ENCODE measurements around the gene LDAH. TPM values are rescaled to one million over a fixed set of nuclear protein-coding genes. Genes with fewer than 3 reads are reported as not detected.

LDAH gene
- total RNA-seq, 1 donor, result 17.4 TPM

GRCh38 chr2:20673686-20674308 lies 149.1 kb downstream of the LDAH start:
- H3K36me3 ChIP-seq (ENCODE audit: insufficient read depth, low read length), result no peaks in the 10 kb centered on the region
- H3K27ac ChIP-seq (ENCODE audit: low read depth, low read length), result no peak overlapping the region
- no peaks in the 10 kb centered on the region for H4K20me1 ChIP-seq (ENCODE audit: insufficient read depth, low read length)
- no peak overlapping the region for H3K4me3 ChIP-seq (ENCODE audit: insufficient read depth, low read length)
- H3K9me3 ChIP-seq (ENCODE audit: low read depth, low read length), result no peaks in the 10 kb centered on the region
- no peaks in the 10 kb centered on the region for H3K79me2 ChIP-seq (ENCODE audit: insufficient read depth, low read length)
- peaks cover 11% of the 10 kb centered on the region for H3K4me1 ChIP-seq (ENCODE audit: insufficient read depth, low read length)
- TF ChIP-seq CTCF (IDR thresholded peaks at IDR 0.05; ENCODE audit: extremely low read depth, low read depth, low read length), result no peak
- peak; percentile 71 for DNase-seq (ENCODE audit: insufficient read length, low spot score, missing footprints)
- H3K4me2 ChIP-seq (ENCODE audit: insufficient read depth, low read length), result no peak overlapping the region
- H2AFZ ChIP-seq (ENCODE audit: low read length), result no peak overlapping the region
- H3K27me3 ChIP-seq (ENCODE audit: insufficient read depth, low read length), result peaks cover 52% of the 10 kb centered on the region

GRCh38 chr2:20672201-20672951 lies 150.5 kb downstream of the LDAH start:
- Histone ChIP-seq H3K9me3 (ENCODE audit: low read depth, low read length) (no peaks in the 10 kb centered on the region), H3K4me2 (ENCODE audit: insufficient read depth, low read length) (no peak overlapping the region), H3K27me3 (ENCODE audit: insufficient read depth, low read length) (peaks cover 66% of the 10 kb centered on the region), H3K36me3 (ENCODE audit: insufficient read depth, low read length) (no peaks in the 10 kb centered on the region), H3K4me3 (ENCODE audit: insufficient read depth, low read length) (no peak overlapping the region), H3K79me2 (ENCODE audit: insufficient read depth, low read length) (no peaks in the 10 kb centered on the region), H4K20me1 (ENCODE audit: insufficient read depth, low read length) (no peaks in the 10 kb centered on the region), H3K27ac (ENCODE audit: low read depth, low read length) (no peak overlapping the region), H3K4me1 (ENCODE audit: insufficient read depth, low read length) (peaks cover 11% of the 10 kb centered on the region), H2AFZ (ENCODE audit: low read length) (no peak overlapping the region)
- TF ChIP-seq CTCF (IDR thresholded peaks at IDR 0.05; ENCODE audit: extremely low read depth, low read depth, low read length), result no peak
- peak; percentile 76 for DNase-seq (ENCODE audit: insufficient read length, low spot score, missing footprints)

GRCh38 chr2:20671736-20672080 lies 151.2 kb downstream of the LDAH start:
- peak; percentile 62 for DNase-seq (ENCODE audit: insufficient read length, low spot score, missing footprints)
- Histone ChIP-seq H3K27ac (ENCODE audit: low read depth, low read length) (no peak overlapping the region), H3K4me1 (ENCODE audit: insufficient read depth, low read length) (peaks cover 11% of the 10 kb centered on the region), H4K20me1 (ENCODE audit: insufficient read depth, low read length) (no peaks in the 10 kb centered on the region), H3K36me3 (ENCODE audit: insufficient read depth, low read length) (no peaks in the 10 kb centered on the region), H3K4me2 (ENCODE audit: insufficient read depth, low read length) (no peak overlapping the region), H3K4me3 (ENCODE audit: insufficient read depth, low read length) (no peak overlapping the region), H3K27me3 (ENCODE audit: insufficient read depth, low read length) (peaks cover 68% of the 10 kb centered on the region), H3K9me3 (ENCODE audit: low read depth, low read length) (no peaks in the 10 kb centered on the region), H2AFZ (ENCODE audit: low read length) (no peak overlapping the region), H3K79me2 (ENCODE audit: insufficient read depth, low read length) (no peaks in the 10 kb centered on the region)
- no peak for TF ChIP-seq CTCF (IDR thresholded peaks at IDR 0.05; ENCODE audit: extremely low read depth, low read depth, low read length)

- H3K9me3 ChIP-seq (ENCODE audit: low read depth, low read length), result no peaks in the 10 kb centered on the region
- H3K4me2 ChIP-seq (ENCODE audit: insufficient read depth, low read length), result no peak overlapping the region
- H3K4me1 ChIP-seq (ENCODE audit: insufficient read depth, low read length), result peaks cover 11% of the 10 kb centered on the region
- TF ChIP-seq CTCF (IDR thresholded peaks at IDR 0.05; ENCODE audit: extremely low read depth, low read depth, low read length), result no peak
- H3K27ac ChIP-seq (ENCODE audit: low read depth, low read length), result no peak overlapping the region
- no peaks in the 10 kb centered on the region for H3K36me3 ChIP-seq (ENCODE audit: insufficient read depth, low read length)
- no peak overlapping the region for H2AFZ ChIP-seq (ENCODE audit: low read length)
- H3K79me2 ChIP-seq (ENCODE audit: insufficient read depth, low read length), result no peaks in the 10 kb centered on the region
- H3K27me3 ChIP-seq (ENCODE audit: insufficient read depth, low read length), result peaks cover 74% of the 10 kb centered on the region
- no peak overlapping the region for H3K4me3 ChIP-seq (ENCODE audit: insufficient read depth, low read length)
- no peaks in the 10 kb centered on the region for H4K20me1 ChIP-seq (ENCODE audit: insufficient read depth, low read length)
- peak; percentile 75 for DNase-seq (ENCODE audit: insufficient read length, low spot score, missing footprints)
Observed at GRCh38 chr2:20671036-20671735, 151.7 kb downstream of the LDAH start.
